Fibroblast of skin of right quadriceps (primary cell): Measurements from ENCODE around the gene MKNK1.

Experiments used
- DNase-seq: peaks from one replicate; pipeline ENCODE4 v3.0.0-alpha.2; 2013

MKNK1 gene

GRCh38 chr1:46595127-46595526 is 8.9 kb downstream of the MKNK1 start:
- no peak for DNase-seq

- DNase-seq = no peak
Measured at GRCh38 chr1:46594063-46594462, 10.0 kb downstream of the MKNK1 start.

GRCh38 chr1:46592823-46593222 is 11.2 kb downstream of the MKNK1 start:
- DNase-seq = no peak

GRCh38 chr1:46589529-46589928 is 14.5 kb downstream of the MKNK1 start:
- no peak for DNase-seq

GRCh38 chr1:46587069-46587468 is 17.0 kb downstream of the MKNK1 start:
- no peak for DNase-seq

- no peak for DNase-seq
Measured at GRCh38 chr1:46585312-46585938, 18.6 kb downstream of the MKNK1 start.

- no peak for DNase-seq
Measured at GRCh38 chr1:46583494-46583893, 20.6 kb downstream of the MKNK1 start.

GRCh38 chr1:46582972-46583371 is 21.1 kb downstream of the MKNK1 start:
- DNase-seq = no peak

GRCh38 chr1:46581681-46582455 is 22.2 kb downstream of the MKNK1 start:
- DNase-seq = no peak

GRCh38 chr1:46580140-46580903 is 23.7 kb downstream of the MKNK1 start:
- no peak for DNase-seq

- DNase-seq = no peak
Measured at GRCh38 chr1:46577671-46578070, 26.4 kb downstream of the MKNK1 start.

GRCh38 chr1:46576596-46576995 is 27.5 kb downstream of the MKNK1 start:
- no peak for DNase-seq

- no peak for DNase-seq
Measured at GRCh38 chr1:46575778-46576177, 28.3 kb downstream of the MKNK1 start.

GRCh38 chr1:46575300-46575699 is 28.8 kb downstream of the MKNK1 start:
- no peak for DNase-seq

- DNase-seq = no peak
Measured at GRCh38 chr1:46571691-46572225, 32.3 kb downstream of the MKNK1 start.

GRCh38 chr1:46569884-46570725 is 34.0 kb downstream of the MKNK1 start:
- DNase-seq = peak; percentile 28

GRCh38 chr1:46569116-46569515 is 35.0 kb downstream of the MKNK1 start:
- no peak for DNase-seq

GRCh38 chr1:46568461-46568891 is 35.6 kb downstream of the MKNK1 start:
- peak; percentile 65 for DNase-seq

- DNase-seq = no peak
Measured at GRCh38 chr1:46563341-46563740, 40.7 kb downstream of the MKNK1 start.

GRCh38 chr1:46562498-46562897 is 41.6 kb downstream of the MKNK1 start:
- DNase-seq = no peak

GRCh38 chr1:46558966-46559365 is 45.1 kb downstream of the MKNK1 start:
- DNase-seq = no peak

- no peak for DNase-seq
Measured at GRCh38 chr1:46558141-46558963, 45.7 kb downstream of the MKNK1 start.
